Measurements from ENCODE around the gene RCE1.
A peak's percentile ranks its signal among the peaks of the same experiment; 100 is the strongest.

Gene RCE1

DNA sequence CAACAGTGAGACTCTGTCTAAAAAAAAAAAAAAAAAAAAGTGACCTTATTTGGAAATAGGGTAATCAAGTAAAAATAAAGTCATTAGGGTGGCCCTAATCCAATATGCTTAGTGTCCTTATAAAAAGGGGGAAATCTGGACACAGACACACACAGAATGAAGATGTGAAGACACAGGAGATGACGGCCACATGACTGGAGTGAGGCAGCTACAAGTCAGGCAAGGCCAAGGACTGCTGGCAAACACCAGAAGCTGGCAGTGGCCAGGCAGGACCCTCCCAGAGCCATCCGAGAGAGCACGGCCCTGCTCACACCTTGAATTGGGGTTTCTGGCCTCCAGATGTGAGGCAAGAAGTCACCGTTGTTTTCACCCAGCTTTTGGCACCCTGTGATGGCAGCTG, 42.2 kb downstream of the RCE1 start:
- DNase-seq = peak in 1 of 56 donors; percentile 14

DNA sequence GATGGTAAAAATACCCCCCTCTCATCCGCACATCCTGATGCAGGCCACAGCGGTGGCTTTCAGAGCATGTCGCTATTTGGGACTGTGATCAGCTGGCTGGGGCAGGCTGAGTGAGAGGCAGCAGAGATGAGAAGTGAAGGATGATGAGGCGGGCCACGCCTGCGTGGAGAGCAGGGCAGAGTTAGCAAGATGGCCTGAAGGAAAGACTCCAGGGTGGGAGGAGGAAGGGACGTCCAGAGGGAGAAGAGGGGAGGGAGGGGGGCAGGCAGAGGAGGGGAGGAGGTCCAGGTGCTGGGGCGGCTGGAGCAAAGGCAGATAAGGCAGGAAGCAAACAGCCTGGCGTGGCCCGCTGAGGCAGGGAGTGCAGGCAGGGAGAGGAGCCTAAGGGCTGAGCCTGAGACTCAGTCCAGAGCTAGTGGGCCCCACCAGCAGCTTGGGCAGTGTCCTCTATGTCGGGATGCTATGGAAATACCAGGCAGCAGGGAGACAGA, 42.8 kb downstream of the RCE1 start:
- DNase-seq = no peak

GRCh38 chr11:66886671-66887221, 43.5 kb downstream of the RCE1 start:
- no peak for DNase-seq

DNA sequence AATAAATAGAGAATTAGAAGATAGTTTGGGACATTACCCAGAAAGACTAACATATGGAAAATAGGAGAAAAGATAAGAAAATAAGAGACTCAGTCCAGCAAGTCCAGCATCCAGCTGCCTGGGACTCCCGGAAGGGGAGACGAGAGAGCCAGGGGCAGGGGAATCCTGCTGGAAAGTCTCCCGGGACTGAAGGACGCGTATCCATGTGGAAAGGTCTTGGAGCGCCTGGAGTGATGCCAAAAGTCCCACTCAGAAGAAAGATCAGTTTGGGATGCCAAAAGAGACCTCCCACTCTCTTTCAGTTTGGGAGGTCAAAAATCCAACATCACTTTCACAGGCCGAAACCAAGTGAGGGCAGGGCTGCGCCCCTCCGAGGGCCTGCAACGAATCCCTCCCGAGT, 44.3 kb downstream of the RCE1 start:
- no peak for DNase-seq

DNA sequence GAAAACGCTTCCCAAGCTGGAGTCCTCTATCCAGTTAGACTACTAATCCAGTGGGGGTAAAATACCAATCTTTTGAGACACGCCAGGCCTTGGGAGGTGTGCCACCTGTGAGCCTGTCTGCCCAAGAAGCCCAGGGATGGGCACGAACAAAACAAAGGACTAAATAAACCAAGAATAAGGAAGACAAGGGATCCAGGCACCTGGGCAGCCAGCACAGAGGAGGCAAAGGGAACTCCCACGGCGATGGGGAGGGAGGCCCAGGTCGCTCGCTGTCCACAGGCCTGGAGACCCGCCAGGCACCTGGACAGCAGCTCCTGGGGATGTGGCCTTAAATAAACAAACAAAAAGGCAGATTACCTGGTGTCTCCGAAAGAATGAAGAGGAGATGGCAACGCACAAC, 45.0 kb downstream of the RCE1 start:
- no peak for DNase-seq

- no peak for DNase-seq
These were observed 46.7 kb downstream of the RCE1 start for GRCh38 chr11:66889960-66890359.

DNA sequence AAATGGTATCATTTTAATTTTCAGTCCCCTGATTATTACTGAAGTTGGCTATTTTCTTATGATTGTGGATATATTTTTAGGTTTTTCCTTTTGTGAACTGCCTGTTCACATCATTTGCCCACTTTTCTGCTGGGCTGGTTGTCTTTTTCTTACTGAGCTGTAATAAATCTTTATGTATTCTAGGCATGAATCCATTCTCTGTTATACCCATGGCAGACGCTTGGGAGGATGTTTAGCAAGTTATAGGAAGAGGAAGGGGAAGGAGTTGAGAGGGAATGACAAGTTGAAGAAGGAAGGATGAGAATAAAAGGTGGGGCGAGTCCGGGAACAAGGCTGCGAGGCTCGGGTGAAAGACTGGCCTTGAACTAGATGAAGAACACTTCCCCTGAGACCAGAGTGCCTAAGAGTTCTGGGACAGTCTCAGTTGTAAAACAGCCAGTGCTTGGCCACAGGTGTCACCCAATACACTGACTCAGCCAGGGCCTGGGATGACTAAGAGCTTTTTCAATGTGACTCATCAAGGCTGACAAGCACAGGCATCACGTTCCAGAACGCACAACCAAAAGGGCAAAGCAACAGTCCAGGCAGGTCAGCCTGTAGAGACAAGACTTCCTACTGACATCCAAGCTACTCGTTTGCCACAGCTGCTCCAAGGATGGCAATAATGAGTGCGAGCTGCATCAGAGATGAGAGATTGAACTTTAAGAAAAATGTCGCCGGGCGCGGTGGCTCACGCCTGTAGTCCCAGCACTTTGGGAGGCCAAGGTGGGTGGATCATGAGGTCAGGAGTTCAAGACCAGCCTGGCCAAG, 48.8 kb downstream of the RCE1 start:
- peak in 13 of 56 donors; percentile 13 to 48 (median 28) for DNase-seq

DNA sequence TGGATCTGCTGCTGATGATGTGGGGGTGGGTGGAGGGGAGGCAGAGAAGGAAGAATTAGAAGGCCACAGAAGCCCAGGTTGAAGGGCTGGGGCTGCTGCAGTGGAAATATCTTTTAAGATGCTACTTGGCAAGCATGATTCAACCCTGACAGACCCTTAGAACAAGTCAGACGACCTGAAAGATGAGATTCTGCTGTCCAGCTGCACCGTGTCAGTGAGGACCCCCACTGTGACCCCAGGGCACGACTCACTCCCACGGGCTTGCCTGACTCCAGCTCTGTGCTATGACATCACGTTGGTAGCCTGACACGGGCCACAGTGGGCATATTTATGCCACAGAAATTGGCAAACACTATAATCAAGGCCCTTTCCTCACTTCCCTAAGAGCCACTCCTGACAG, 49.7 kb downstream of the RCE1 start:
- DNase-seq = no peak

DNA sequence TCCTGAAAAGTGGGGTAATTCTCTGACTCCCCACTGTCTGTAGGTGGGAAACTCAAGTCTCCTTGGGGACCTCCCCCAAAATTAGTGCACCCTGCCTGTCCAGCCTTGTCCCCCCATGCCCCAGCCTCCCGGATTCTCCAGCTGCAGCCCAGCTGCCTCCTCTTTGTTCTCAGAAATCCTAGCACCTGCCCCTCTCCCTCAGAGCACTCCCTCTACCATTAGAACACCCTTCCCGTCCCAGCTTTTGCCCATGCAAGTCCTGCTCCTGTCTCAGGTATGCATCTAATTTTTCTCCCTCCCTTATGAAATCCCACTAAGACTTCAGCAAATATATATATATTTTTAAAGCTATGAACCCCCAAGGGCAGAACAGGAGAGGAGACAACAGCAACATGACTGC, 50.9 kb downstream of the RCE1 start:
- no peak for DNase-seq

Measured in nucleus accumbens (tissue), 56 donors.